Naive B cell (primary cell): ENCODE data around the gene PTPN22. TPM values are rescaled to one million over a fixed set of nuclear protein-coding genes. Genes with fewer than 3 reads are reported as not detected.

ENCODE experiments used
- ATAC-seq, 2 donors: fragments of 150-1000 bp; cut with Tn5 transposase; 2 replicates each; pipeline ENCODE4 v1.10.0; 2021; ENCODE audit warnings: low read depth in 2 of 2, mild to moderate bottlenecking in 2 of 2, moderate library complexity in 2 of 2
- DNase-seq: peaks from one replicate; pipeline ENCODE4 v3.0.0; 2022
- H3K27ac Mint-ChIP-seq, 6 donors: one replicate each; pipeline ENCODE4 v1.8.0; 2020 to 2022; ENCODE audit warnings: mild to moderate bottlenecking in 6 of 6, mixed read lengths in 6 of 6, moderate library complexity in 5 of 6, inconsistent platforms in 2 of 6
- H3K27me3 Mint-ChIP-seq, 3 donors: one replicate each; pipeline ENCODE4 v1.8.0; 2021 to 2022; ENCODE audit warnings: mixed read lengths in 3 of 3, mild to moderate bottlenecking in 1 of 3
- H3K36me3 Mint-ChIP-seq, 2 donors: one replicate each; pipeline ENCODE4 v1.8.0; 2020 to 2022; ENCODE audit warnings: mixed read lengths in 2 of 2, inconsistent platforms in 1 of 2, mild to moderate bottlenecking in 1 of 2
- H3K4me1 Mint-ChIP-seq, 3 donors: one replicate each; pipeline ENCODE4 v1.8.0; 2020 to 2022; ENCODE audit warnings: mixed read lengths in 3 of 3, inconsistent platforms in 1 of 3, mild to moderate bottlenecking in 1 of 3, moderate library complexity in 1 of 3
- H3K4me3 Mint-ChIP-seq, 8 donors: one replicate each; pipeline ENCODE4 v1.8.0; 2020 to 2022; ENCODE audit warnings: mild to moderate bottlenecking in 8 of 8, mixed read lengths in 8 of 8, moderate library complexity in 8 of 8, inconsistent platforms in 2 of 8
- H3K9me3 Mint-ChIP-seq, 7 donors: one replicate each; pipeline ENCODE4 v1.8.0; 2020 to 2022; ENCODE audit warnings: mixed read lengths in 7 of 7, mild to moderate bottlenecking in 5 of 7, inconsistent platforms in 2 of 7, moderate library complexity in 1 of 7
- polyA plus RNA-seq, 6 donors: library from polyadenylated mRNA; unstranded; fragments of 300-500 nt; fragmentation: Illumina TruSeq; gene quantifications; one replicate each; pipeline ENCODE4 v1.2.3, GENCODE V29; 2021; ENCODE audit warnings: low read depth in 6 of 6

Gene PTPN22
- polyA plus RNA-seq, 6 donors from 2014 or later, result 27.3 to 56.2 (median 41.0) TPM

GRCh38 chr1:113875714-113876113 is 4.2 kb upstream of the PTPN22 start:
- Mint-ChIP-seq H3K4me1 (peaks cover 15 to 27% (median 22%) of the 10 kb centered on the region in 3 donors), H3K27ac (no peak overlapping the region), H3K9me3 (no peaks in the 10 kb centered on the region), H3K36me3 (no peaks in the 10 kb centered on the region), H3K27me3 (no peaks in the 10 kb centered on the region), H3K4me3 (no peak overlapping the region)
- no peak for ATAC-seq
- no peak for DNase-seq

GRCh38 chr1:113874012-113874879 is 2.7 kb upstream of the PTPN22 start:
- Mint-ChIP-seq H3K4me3 (no peak overlapping the region), H3K4me1 (peaks cover 23 to 41% (median 35%) of the 10 kb centered on the region in 3 donors)
- no peak for ATAC-seq

DNA sequence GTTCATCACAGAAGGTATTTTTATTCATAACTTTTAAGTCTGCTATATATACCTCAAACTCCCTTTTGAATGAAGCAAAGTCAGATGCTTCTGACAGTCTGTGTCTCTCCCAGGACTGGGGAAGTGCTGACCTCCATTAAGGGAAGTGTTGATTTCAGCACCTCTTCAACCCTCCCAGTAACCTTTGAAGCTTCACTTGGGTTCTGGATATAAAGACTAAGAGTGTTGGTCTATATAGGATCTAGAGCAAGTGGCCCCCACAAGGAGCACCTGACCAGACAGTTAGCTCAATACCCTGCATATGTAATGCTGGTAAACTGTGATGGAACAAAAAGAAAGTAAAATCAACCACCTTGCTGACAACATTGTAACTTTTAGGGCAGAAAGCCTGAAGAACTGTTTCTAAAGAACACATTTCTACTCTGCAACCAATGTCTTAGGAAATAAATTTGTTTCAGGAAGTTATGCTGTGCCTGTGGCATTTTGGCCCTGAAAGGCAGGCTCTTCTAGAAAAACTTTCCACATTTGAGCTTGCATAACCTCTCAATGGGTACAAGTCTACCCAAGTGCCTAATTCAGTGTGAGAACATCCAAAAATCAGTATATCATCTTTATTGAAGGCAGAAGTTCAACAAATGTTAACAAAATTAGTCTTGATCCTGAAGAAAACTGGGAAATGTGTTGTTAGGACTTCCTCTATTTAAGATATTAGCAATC is 865 bp upstream of the PTPN22 start:
- peak; percentile 15 for DNase-seq
- Mint-ChIP-seq H3K27me3 (no peaks in the 10 kb centered on the region), H3K4me1 (peaks cover 32 to 60% (median 48%) of the 10 kb centered on the region in 3 donors), H3K27ac (peak overlapping the region; percentile 91 to 97 (median 95)), H3K36me3 (peaks cover 0 to 9% of the 10 kb centered on the region in 2 donors), H3K9me3 (no peaks in the 10 kb centered on the region), H3K4me3 (peak overlapping the region in 7 of 8 donors; percentile 79 to 95 (median 91))
- ATAC-seq, result peak; percentile 13 to 15

More at GRCh38 chr1:113874012-113874879, 2.7 kb upstream of the PTPN22 start:
- no peak for DNase-seq
- no peaks in the 10 kb centered on the region for H3K9me3 Mint-ChIP-seq
- peak overlapping the region in 4 of 6 donors; percentile 4 to 60 (median 20) for H3K27ac Mint-ChIP-seq
- no peaks in the 10 kb centered on the region for H3K36me3 Mint-ChIP-seq
- no peaks in the 10 kb centered on the region for H3K27me3 Mint-ChIP-seq

- ATAC-seq (no peak), DNase-seq (no peak)
- Mint-ChIP-seq H3K4me3 (peak overlapping the region; percentile 72 to 95 (median 91)), H3K36me3 (peaks cover 0 to 9% of the 10 kb centered on the region in 2 donors), H3K27me3 (no peaks in the 10 kb centered on the region), H3K4me1 (peaks cover 32 to 65% (median 48%) of the 10 kb centered on the region in 3 donors), H3K27ac (peak overlapping the region; percentile 84 to 96 (median 92)), H3K9me3 (no peaks in the 10 kb centered on the region)
These were observed 734 bp downstream of the PTPN22 start for GRCh38 chr1:113870778-113871177.

DNA sequence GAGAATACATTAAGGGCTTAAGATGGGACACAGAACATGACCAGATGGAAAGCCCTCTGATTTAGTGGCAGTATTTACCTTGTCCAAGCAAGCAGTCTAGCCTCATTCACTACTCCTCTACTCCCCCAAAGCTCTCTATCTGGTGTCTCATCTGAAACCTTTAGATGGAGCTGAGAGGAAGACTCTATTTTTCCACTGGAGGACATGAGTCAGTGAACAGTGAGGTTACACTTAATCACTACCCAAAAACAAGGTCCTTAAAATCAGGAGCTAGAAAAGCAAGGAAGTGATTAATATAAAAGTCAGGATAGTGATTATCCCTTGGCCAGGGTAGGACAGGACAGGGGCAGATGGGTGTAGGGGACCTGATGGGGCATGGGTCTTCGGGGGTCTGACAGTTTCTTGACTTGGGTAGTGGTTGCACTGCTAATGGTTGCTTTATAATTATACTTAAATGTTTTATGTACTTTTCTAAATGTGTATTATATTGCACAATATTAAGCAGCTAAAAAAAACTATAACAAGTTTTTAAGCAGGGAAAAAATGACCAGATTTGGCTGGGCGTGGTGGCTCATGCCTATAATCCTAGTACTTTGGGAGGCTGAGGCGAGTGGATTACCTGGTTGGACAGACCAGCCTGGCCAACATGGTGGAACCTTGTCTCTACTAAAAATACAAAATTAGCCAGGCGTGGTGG is 3.0 kb downstream of the PTPN22 start:
- no peaks in the 10 kb centered on the region for H3K27me3 Mint-ChIP-seq
- no peak for DNase-seq

DNA sequence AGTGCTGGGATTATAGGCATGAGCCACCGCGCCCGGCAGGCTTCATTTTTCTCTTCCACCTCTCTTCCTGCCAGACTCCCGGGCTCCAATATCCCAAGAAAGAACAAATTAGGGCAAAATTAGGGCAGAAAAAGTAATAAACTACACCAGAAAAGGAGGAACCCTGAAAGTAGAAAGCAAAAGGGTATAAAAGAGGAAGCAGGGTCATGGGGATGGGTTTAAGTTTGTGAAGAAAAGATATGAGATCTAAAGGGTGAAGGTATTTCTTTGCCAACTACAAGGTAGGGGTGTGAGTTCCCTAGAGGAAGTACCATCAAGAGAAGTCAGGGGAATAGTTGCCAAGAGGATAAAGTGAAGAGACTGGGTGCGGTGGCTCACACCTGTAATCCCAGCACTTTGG is 9.9 kb downstream of the PTPN22 start:
- H3K36me3 Mint-ChIP-seq, result no peaks in the 10 kb centered on the region
- H3K27me3 Mint-ChIP-seq, result no peaks in the 10 kb centered on the region
- peak overlapping the region; percentile 36 to 74 (median 53) for H3K4me3 Mint-ChIP-seq
- H3K4me1 Mint-ChIP-seq, result peaks cover 47 to 71% (median 58%) of the 10 kb centered on the region in 3 donors
- ATAC-seq (peak in 1 of 2 donors; percentile 20), DNase-seq (peak; percentile 29)
- H3K9me3 Mint-ChIP-seq, result no peaks in the 10 kb centered on the region
- H3K27ac Mint-ChIP-seq, result peak overlapping the region; percentile 81 to 97 (median 93)

More for the DNA sequence above, 3.0 kb downstream of the PTPN22 start:
- Mint-ChIP-seq H3K4me3 (peak overlapping the region in 7 of 8 donors; percentile 5 to 80 (median 61)), H3K27ac (peak overlapping the region in 5 of 6 donors; percentile 56 to 92 (median 81)), H3K4me1 (peaks cover 27 to 64% (median 39%) of the 10 kb centered on the region in 3 donors), H3K36me3 (peaks cover 0 to 9% of the 10 kb centered on the region in 2 donors), H3K9me3 (no peaks in the 10 kb centered on the region)
- no peak for ATAC-seq

- Mint-ChIP-seq H3K27ac (peak overlapping the region; percentile 41 to 97 (median 90)), H3K4me3 (peak overlapping the region in 5 of 8 donors; percentile 38 to 89 (median 62)), H3K9me3 (no peaks in the 10 kb centered on the region), H3K27me3 (no peaks in the 10 kb centered on the region), H3K4me1 (peaks cover 47 to 76% (median 58%) of the 10 kb centered on the region in 3 donors), H3K36me3 (no peaks in the 10 kb centered on the region)
- DNase-seq, result no peak
- ATAC-seq, result no peak
These were observed 10.6 kb downstream of the PTPN22 start for GRCh38 chr1:113860891-113861290.

DNA sequence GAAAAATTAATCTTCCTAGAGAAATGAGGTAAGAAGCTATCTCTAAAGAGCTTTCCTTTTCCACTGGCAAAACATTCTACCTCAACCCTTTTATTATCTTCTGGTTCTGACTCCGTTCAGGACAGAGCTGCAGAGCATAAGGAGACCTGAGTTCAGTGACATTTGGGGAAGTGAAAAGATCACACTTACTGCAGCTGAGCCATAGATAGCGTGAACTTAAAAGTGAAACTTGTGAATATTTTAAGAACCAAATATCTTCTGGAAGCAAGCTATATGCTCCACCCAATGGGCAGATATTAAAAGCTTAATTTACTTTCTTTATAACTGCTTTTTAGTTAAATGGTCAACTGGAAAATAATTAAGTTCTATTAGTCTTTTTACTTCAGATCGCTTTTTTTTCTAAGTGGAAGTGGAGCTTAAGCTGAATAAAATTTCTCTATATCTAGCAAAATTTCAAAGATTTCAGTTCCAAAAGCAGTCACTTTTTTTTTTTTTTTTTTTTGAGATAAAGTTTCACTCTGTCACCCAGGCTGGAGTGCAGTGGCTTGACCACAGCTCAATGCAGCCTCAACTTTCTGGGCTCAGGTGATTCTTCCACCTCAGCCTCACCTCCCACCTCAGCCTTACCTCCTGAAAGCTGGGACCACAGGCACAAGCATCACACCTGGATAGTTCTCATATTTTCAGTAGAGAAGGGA is 11.9 kb downstream of the PTPN22 start:
- Mint-ChIP-seq H3K9me3 (no peaks in the 10 kb centered on the region), H3K4me3 (peak overlapping the region; percentile 62 to 91 (median 84)), H3K27ac (peak overlapping the region; percentile 81 to 97 (median 93)), H3K27me3 (no peaks in the 10 kb centered on the region), H3K36me3 (peaks cover 0 to 3% of the 10 kb centered on the region in 2 donors), H3K4me1 (peaks cover 47 to 72% (median 58%) of the 10 kb centered on the region in 3 donors)
- ATAC-seq, result peak; percentile 84
- DNase-seq, result peak; percentile 67

GRCh38 chr1:113858982-113859381 is 12.5 kb downstream of the PTPN22 start:
- ATAC-seq, result no peak
- H3K9me3 Mint-ChIP-seq, result no peaks in the 10 kb centered on the region
- DNase-seq, result no peak
- H3K4me1 Mint-ChIP-seq, result peaks cover 47 to 68% (median 58%) of the 10 kb centered on the region in 3 donors
- no peaks in the 10 kb centered on the region for H3K27me3 Mint-ChIP-seq
- peaks cover 0 to 9% of the 10 kb centered on the region in 2 donors for H3K36me3 Mint-ChIP-seq
- H3K4me3 Mint-ChIP-seq, result peak overlapping the region; percentile 30 to 91 (median 80)
- H3K27ac Mint-ChIP-seq, result peak overlapping the region in 5 of 6 donors; percentile 76 to 97 (median 93)

GRCh38 chr1:113858418-113858817 is 13.1 kb downstream of the PTPN22 start:
- H3K27me3 Mint-ChIP-seq, result no peaks in the 10 kb centered on the region
- peaks cover 47 to 67% (median 58%) of the 10 kb centered on the region in 3 donors for H3K4me1 Mint-ChIP-seq
- H3K36me3 Mint-ChIP-seq, result peaks cover 0 to 9% of the 10 kb centered on the region in 2 donors
- H3K9me3 Mint-ChIP-seq, result no peaks in the 10 kb centered on the region
- DNase-seq (peak; percentile 63), ATAC-seq (peak; percentile 78 to 82)
- H3K4me3 Mint-ChIP-seq, result peak overlapping the region; percentile 30 to 91 (median 80)
- peak overlapping the region; percentile 66 to 97 (median 88) for H3K27ac Mint-ChIP-seq

- no peaks in the 10 kb centered on the region for H3K27me3 Mint-ChIP-seq
- H3K4me3 Mint-ChIP-seq, result peak overlapping the region in 7 of 8 donors; percentile 62 to 91 (median 84)
- H3K4me1 Mint-ChIP-seq, result peaks cover 46 to 60% (median 55%) of the 10 kb centered on the region in 3 donors
- no peaks in the 10 kb centered on the region for H3K9me3 Mint-ChIP-seq
- DNase-seq (peak; percentile 25), ATAC-seq (peak in 1 of 2 donors; percentile 13)
- H3K36me3 Mint-ChIP-seq, result peaks cover 0 to 9% of the 10 kb centered on the region in 2 donors
- peak overlapping the region; percentile 66 to 95 (median 92) for H3K27ac Mint-ChIP-seq
These were observed 13.7 kb downstream of the PTPN22 start for GRCh38 chr1:113857776-113858175.

DNA sequence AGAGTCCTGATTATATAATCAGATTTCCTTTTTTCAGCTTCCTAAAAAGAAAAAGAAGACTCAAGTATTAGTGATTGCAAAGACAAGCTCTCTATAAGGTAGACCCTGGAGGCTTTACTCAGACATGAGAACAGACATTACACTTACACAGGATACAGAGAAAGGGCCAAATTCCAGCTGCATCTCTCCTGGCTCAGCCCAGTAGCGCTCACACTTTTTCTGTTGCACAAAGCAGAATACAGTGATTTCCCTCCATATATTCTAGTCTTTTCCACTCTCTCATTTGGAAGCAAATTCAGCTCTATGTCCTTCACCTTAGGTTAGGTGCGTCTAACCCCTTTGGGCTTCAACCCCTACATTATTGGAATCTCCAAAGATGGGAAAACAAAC is 15.1 kb downstream of the PTPN22 start:
- no peaks in the 10 kb centered on the region for H3K9me3 Mint-ChIP-seq
- no peaks in the 10 kb centered on the region for H3K27me3 Mint-ChIP-seq
- no peak for DNase-seq
- H3K4me1 Mint-ChIP-seq, result peaks cover 34 to 47% (median 41%) of the 10 kb centered on the region in 3 donors
- no peak for ATAC-seq
- peaks cover 0 to 9% of the 10 kb centered on the region in 2 donors for H3K36me3 Mint-ChIP-seq
- H3K27ac Mint-ChIP-seq, result peak overlapping the region in 4 of 6 donors; percentile 33 to 77 (median 62)
- H3K4me3 Mint-ChIP-seq, result no peak overlapping the region
